A673 (cell line): Measurements from ENCODE around the gene CARD6.

Experiments used
- EZH2 ChIP-seq: fragments of 200-600 bp; sonication (generic); IDR thresholded peaks from 2 replicates; pipeline ENCODE4 v1.6.1; 2017; ENCODE audit warnings: borderline replicate concordance, low read depth, mild to moderate bottlenecking, mixed read lengths, antibody characterized with exemption, low read length; ENCODE audit not compliant: poor library complexity, severe bottlenecking
- TF ChIP-seq, protein P1 (sequence below): fragments of 300-800, 200-600 bp; sonication (generic); conservative IDR thresholded peaks from 2 replicates; pipeline ENCODE4 v1.5.1; 2017; ENCODE audit warnings: low read depth, mild to moderate bottlenecking, antibody characterized with exemption, low read length, moderate library complexity, mixed read lengths

DNA sequence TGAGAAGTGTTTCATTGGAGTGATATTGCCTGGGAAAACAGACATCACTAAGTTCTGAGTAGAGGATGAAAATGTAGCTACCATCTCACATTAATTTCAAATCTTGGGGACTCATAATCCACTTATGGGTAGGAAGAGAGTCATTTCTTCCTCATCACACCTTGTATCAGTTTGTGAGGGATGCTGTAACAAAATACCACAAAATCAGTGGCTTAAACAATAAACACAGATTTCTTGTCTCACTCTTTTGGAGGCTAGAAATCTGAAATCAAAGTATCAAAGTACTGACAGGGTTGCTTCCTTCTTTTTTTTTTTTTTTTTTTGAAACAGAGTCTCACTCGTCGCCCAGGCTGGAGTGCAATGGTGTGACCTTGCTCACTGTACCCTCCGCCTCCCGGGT lies 3.4 kb downstream of the CARD6 start:
- TF ChIP-seq, protein P1, sequence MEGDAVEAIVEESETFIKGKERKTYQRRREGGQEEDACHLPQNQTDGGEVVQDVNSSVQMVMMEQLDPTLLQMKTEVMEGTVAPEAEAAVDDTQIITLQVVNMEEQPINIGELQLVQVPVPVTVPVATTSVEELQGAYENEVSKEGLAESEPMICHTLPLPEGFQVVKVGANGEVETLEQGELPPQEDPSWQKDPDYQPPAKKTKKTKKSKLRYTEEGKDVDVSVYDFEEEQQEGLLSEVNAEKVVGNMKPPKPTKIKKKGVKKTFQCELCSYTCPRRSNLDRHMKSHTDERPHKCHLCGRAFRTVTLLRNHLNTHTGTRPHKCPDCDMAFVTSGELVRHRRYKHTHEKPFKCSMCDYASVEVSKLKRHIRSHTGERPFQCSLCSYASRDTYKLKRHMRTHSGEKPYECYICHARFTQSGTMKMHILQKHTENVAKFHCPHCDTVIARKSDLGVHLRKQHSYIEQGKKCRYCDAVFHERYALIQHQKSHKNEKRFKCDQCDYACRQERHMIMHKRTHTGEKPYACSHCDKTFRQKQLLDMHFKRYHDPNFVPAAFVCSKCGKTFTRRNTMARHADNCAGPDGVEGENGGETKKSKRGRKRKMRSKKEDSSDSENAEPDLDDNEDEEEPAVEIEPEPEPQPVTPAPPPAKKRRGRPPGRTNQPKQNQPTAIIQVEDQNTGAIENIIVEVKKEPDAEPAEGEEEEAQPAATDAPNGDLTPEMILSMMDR, result no peak
- TF ChIP-seq EZH2, result no peak
